Caco-2 (cell line): ENCODE results near the gene PMM2. TPM values are rescaled to one million over a fixed set of nuclear protein-coding genes. Genes with fewer than 3 reads are reported as not detected.

ENCODE experiments used
- BruUV-seq: library from RNA; stranded (reverse); fragments of 400-500 nt; replicated peaks from 2 replicates; lab custom pipeline; 2021; lab: Mats Ljungman, UMichigan
- CTCF ChIA-PET: fragments of 300-600 bp; sonication (Branson Sonifier 250); formaldehyde crosslinking; loops from one replicate; lab custom pipeline; 2022; ENCODE audit warnings: antibody characterized with exemption; lab: Charles Lee
- POLR2A ChIA-PET: fragments of 300-600 bp; sonication (Branson Sonifier 250); formaldehyde crosslinking; loops from one replicate; lab custom pipeline; 2022; ENCODE audit warnings: antibody characterized with exemption; lab: Charles Lee
- DNase-seq, 2 experiments: peaks; one replicate each; pipeline versions ENCODE4 v3.0.0 to v3.0.0-alpha.2; 2020 to 2022
- H3K27me3 ChIP-seq: replicated peaks from 2 replicates; pipeline ENCODE4 v1.6.0; 2011; ENCODE audit warnings: low read length; ENCODE audit not compliant: control insufficient read depth, insufficient read depth
- H3K36me3 ChIP-seq: 2 replicates; pipeline ENCODE4 v1.5.1; 2011; ENCODE audit warnings: low read length; ENCODE audit not compliant: control insufficient read depth, insufficient read depth
- H3K4me1 ChIP-seq: fragments of 250-450 bp; sonication (Bioruptor Pico); 2 replicates; pipeline ENCODE4 v1.5.1; 2020; ENCODE audit warnings: mild to moderate bottlenecking
- H3K4me3 ChIP-seq: 2 replicates; pipeline ENCODE4 v1.5.1; 2011; ENCODE audit warnings: low read depth, mild to moderate bottlenecking, control low read depth, low read length
- H3K9me3 ChIP-seq: fragments of 250-450 bp; sonication (Bioruptor Pico); 2 replicates; pipeline ENCODE4 v1.5.1; 2020; ENCODE audit warnings: mild to moderate bottlenecking, moderate library complexity
- H3K27ac Mint-ChIP-seq: one replicate; pipeline ENCODE4 v1.8.0; 2022; ENCODE audit warnings: mixed read lengths; ENCODE audit not compliant: unreplicated experiment
- H3K27me3 Mint-ChIP-seq: one replicate; pipeline ENCODE4 v1.8.0; 2022; ENCODE audit warnings: mixed read lengths; ENCODE audit not compliant: insufficient read depth, unreplicated experiment
- H3K36me3 Mint-ChIP-seq: one replicate; pipeline ENCODE4 v1.8.0; 2022; ENCODE audit warnings: mild to moderate bottlenecking, mixed read lengths; ENCODE audit not compliant: insufficient read depth, unreplicated experiment
- H3K4me1 Mint-ChIP-seq: one replicate; pipeline ENCODE4 v1.8.0; 2022; ENCODE audit warnings: low read depth, mixed read lengths; ENCODE audit not compliant: unreplicated experiment
- H3K4me3 Mint-ChIP-seq: one replicate; pipeline ENCODE4 v1.8.0; 2022; ENCODE audit warnings: mild to moderate bottlenecking, moderate library complexity, mixed read lengths; ENCODE audit not compliant: unreplicated experiment
- H3K9me3 Mint-ChIP-seq: one replicate; pipeline ENCODE4 v1.8.0; 2022; ENCODE audit warnings: mixed read lengths; ENCODE audit not compliant: unreplicated experiment
- intact Hi-C: fragments of 100-400 bp; cut with micrococcal nuclease; formaldehyde crosslinking; loops from one replicate; pipeline ENCODE4 v1.10.0; 2022; ENCODE audit not compliant: unreplicated experiment
- total RNA-seq: library from RNA; stranded (reverse); gene quantifications from 2 replicates; pipeline ENCODE4 v1.2.3, GENCODE V29; 2022
- TF ChIP-seq, protein P1 (sequence below), 2 experiments: fragments of 200-600 bp in 1 of 2; IDR thresholded peaks; 1 replicate in 1 of 2; 2 replicates in 1 of 2; pipeline versions ENCODE4 v1.5.1 to v1.8.0; 2011 to 2022; ENCODE audit warnings: antibody characterized with exemption in 1 of 2, control low read depth in 1 of 2, inconsistent platforms in 1 of 2, low read depth in 1 of 2, low read length in 1 of 2, mild to moderate bottlenecking in 1 of 2, moderate library complexity in 1 of 2; ENCODE audit not compliant: insufficient read depth in 1 of 2, severe bottlenecking in 1 of 2, unreplicated experiment in 1 of 2

The PMM2 gene
- total RNA-seq, 1 experiment from 2014 or later, result 69.0 TPM

DNA sequence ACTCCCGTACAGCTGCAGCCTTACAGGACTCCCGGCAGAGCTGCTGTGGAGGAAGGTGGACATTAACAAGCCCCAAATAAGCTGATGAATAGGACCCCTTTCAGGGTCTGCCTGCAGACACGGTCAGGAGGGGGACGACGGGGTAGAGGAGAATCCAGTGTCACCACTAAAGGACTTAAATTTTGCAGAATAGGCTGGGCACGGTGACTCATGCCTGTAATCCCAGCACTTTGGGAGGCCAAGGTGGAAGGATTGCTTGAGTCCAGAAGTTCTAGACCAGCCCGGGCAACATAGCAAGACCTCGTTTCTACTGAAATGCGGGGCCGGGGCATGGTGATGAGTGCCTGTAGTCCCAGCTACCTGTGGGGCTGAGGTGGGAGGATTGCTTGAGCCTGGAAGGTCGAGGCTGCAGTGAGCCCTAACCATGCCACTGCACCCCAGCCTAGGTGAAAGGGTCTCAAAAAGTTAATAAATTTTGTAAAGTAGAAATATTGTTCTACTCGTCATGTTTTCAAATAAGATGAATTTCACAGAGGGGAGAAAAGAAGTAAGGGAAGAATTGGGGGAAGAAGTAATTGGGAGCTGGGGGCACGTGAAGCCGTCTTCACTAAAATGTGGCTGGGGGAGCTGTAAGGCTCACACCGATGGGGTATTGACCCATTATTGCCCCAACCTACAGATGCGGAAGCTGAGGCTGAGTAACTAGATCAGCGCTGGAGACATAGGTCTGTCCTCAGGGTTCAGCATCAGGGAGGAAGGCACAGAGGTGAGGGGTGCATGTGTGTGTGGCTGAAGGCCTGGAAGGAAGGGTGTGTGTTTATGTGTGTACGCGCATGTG is 89.2 kb downstream of the PMM2 start:
- TF ChIP-seq, protein P1, sequence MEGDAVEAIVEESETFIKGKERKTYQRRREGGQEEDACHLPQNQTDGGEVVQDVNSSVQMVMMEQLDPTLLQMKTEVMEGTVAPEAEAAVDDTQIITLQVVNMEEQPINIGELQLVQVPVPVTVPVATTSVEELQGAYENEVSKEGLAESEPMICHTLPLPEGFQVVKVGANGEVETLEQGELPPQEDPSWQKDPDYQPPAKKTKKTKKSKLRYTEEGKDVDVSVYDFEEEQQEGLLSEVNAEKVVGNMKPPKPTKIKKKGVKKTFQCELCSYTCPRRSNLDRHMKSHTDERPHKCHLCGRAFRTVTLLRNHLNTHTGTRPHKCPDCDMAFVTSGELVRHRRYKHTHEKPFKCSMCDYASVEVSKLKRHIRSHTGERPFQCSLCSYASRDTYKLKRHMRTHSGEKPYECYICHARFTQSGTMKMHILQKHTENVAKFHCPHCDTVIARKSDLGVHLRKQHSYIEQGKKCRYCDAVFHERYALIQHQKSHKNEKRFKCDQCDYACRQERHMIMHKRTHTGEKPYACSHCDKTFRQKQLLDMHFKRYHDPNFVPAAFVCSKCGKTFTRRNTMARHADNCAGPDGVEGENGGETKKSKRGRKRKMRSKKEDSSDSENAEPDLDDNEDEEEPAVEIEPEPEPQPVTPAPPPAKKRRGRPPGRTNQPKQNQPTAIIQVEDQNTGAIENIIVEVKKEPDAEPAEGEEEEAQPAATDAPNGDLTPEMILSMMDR (IDR thresholded peaks at IDR 0.05; ENCODE audit: insufficient read depth in 1 of 2, low read depth in 1 of 2, low read length in 1 of 2, severe bottlenecking in 1 of 2, unreplicated experiment in 1 of 2), result no peak
- ChIA-PET CTCF (interaction anchor here (1.2 kb wide), 1 partner anchor 23 kb away, joined by 4 read pairs; no protein-coding TSS in a partner anchor), POLR2A (no interaction called here)
- H3K27me3 Mint-ChIP-seq, result no peaks in the 10 kb centered on the region
- Histone ChIP-seq H3K27me3 (no peaks in the 10 kb centered on the region), H3K4me1 (peaks cover 9% of the 10 kb centered on the region; the same call in 1 of the 2 replicates), H3K9me3 (no peaks in the 10 kb centered on the region), H3K36me3 (no peaks in the 10 kb centered on the region), H3K4me3 (no peak overlapping the region)
- H3K4me1 Mint-ChIP-seq, result peaks cover 19% of the 10 kb centered on the region
- no peak for DNase-seq
- intact Hi-C loops, result no loop called here
- no peaks in the 10 kb centered on the region for H3K9me3 Mint-ChIP-seq
- H3K27ac Mint-ChIP-seq, result peak overlapping the region; percentile 70
- no peak overlapping the region for H3K4me3 Mint-ChIP-seq
- no TSS peak for BruUV-seq
- H3K36me3 Mint-ChIP-seq, result peaks cover 59% of the 10 kb centered on the region

DNA sequence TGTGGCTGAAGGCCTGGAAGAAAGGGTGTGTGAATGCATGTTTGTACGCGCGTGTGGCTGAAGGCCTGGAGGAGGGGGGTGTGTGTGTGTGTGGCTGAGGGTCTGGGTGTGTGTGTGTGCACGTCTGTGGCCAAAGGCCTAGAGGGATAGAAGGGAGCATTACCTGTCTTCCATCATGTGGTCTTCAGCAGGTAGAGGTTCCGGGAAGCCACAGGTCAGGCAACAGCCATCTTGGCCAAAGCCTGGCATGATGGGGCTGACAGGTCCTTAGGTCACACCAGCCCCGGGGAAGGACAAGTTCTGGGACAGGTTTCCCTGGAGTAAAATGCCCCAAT is 89.8 kb downstream of the PMM2 start:
- TF ChIP-seq, protein P1 (IDR thresholded peaks at IDR 0.05; ENCODE audit: insufficient read depth in 1 of 2, low read depth in 1 of 2, low read length in 1 of 2, severe bottlenecking in 1 of 2, unreplicated experiment in 1 of 2), result no peak
- Mint-ChIP-seq H3K4me1 (peaks cover 19% of the 10 kb centered on the region), H3K36me3 (peaks cover 65% of the 10 kb centered on the region), H3K27ac (no peak overlapping the region), H3K27me3 (no peaks in the 10 kb centered on the region), H3K4me3 (no peak overlapping the region), H3K9me3 (no peaks in the 10 kb centered on the region)
- Histone ChIP-seq H3K4me3 (no peak overlapping the region), H3K4me1 (peaks cover 9% of the 10 kb centered on the region; the same call in 1 of the 2 replicates), H3K36me3 (no peaks in the 10 kb centered on the region; the same call in 1 of the 2 replicates), H3K9me3 (no peaks in the 10 kb centered on the region), H3K27me3 (no peaks in the 10 kb centered on the region)
- no TSS peak for BruUV-seq
- no peak for DNase-seq
- CTCF ChIA-PET, result no interaction called here
- intact Hi-C loops, result no loop called here
- POLR2A ChIA-PET, result no interaction called here

DNA sequence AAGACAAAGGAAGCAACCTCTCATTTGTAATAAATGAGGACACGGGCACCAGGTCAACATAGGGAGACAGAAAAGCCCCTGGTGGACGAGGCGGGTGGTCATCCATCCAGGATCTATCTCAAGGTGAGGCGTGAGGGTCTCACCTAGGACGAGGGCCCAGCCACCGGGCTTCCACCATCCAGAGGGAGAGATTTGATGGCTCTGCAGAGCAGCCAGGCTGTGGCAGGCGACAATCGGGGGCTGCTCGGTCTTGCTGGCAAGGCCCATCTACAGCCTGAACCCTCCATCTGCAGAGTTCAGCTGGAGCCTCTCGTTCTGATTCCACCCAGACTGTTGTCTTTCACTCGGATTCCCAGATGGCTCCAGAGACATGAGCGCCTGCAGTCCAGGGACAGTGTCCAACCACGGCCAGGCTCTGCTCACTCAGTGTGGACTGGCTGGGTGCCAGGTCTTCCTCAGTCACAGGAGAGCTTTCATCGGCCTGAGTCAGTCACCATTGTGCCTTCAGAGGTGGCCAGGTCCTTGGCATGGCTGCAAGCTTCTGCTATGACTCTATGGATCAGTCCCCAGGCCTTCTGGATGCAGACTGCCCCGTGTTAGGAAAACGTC is 90.4 kb downstream of the PMM2 start:
- intact Hi-C loops, result no loop called here
- BruUV-seq, result no TSS peak
- no peaks in the 10 kb centered on the region for H3K27me3 Mint-ChIP-seq

More for the DNA sequence above, 90.4 kb downstream of the PMM2 start:
- DNase-seq, result no peak
- Mint-ChIP-seq H3K9me3 (no peaks in the 10 kb centered on the region), H3K4me3 (no peak overlapping the region), H3K4me1 (peaks cover 16% of the 10 kb centered on the region), H3K27ac (no peak overlapping the region), H3K36me3 (peaks cover 72% of the 10 kb centered on the region)
- Histone ChIP-seq H3K9me3 (no peaks in the 10 kb centered on the region), H3K4me1 (peaks cover 9% of the 10 kb centered on the region; the same call in 1 of the 2 replicates), H3K4me3 (no peak overlapping the region), H3K27me3 (no peaks in the 10 kb centered on the region), H3K36me3 (no peaks in the 10 kb centered on the region; the same call in 1 of the 2 replicates)
- CTCF ChIA-PET, result no interaction called here
- POLR2A ChIA-PET, result interaction anchor here (0.5 kb wide), 1 partner anchor 12 kb away, joined by 3 read pairs; no protein-coding TSS in a partner anchor
- TF ChIP-seq, protein P1 (IDR thresholded peaks at IDR 0.05; ENCODE audit: insufficient read depth in 1 of 2, low read depth in 1 of 2, low read length in 1 of 2, severe bottlenecking in 1 of 2, unreplicated experiment in 1 of 2), result no peak
